Stimulated activated CD8-positive, alpha-beta memory T cell treated with anti-CD3 and anti-CD28 coated beads, Interleukin-12 subunit alpha, Interleukin-12 subunit beta, amount 100 ng/mL, for 4 hours (primary cell): ENCODE measurements around the gene COL21A1.
"Not testable (repeated sequence)": the region's sequence is repeated elsewhere in the genome, so short reads cannot be mapped to it uniquely, and the experiment has no call there.

Source experiments
- DNase-seq: peaks from one replicate; pipeline ENCODE4 v3.0.0-alpha.2; 2020; ENCODE audit warnings: low read depth

Gene COL21A1

DNA sequence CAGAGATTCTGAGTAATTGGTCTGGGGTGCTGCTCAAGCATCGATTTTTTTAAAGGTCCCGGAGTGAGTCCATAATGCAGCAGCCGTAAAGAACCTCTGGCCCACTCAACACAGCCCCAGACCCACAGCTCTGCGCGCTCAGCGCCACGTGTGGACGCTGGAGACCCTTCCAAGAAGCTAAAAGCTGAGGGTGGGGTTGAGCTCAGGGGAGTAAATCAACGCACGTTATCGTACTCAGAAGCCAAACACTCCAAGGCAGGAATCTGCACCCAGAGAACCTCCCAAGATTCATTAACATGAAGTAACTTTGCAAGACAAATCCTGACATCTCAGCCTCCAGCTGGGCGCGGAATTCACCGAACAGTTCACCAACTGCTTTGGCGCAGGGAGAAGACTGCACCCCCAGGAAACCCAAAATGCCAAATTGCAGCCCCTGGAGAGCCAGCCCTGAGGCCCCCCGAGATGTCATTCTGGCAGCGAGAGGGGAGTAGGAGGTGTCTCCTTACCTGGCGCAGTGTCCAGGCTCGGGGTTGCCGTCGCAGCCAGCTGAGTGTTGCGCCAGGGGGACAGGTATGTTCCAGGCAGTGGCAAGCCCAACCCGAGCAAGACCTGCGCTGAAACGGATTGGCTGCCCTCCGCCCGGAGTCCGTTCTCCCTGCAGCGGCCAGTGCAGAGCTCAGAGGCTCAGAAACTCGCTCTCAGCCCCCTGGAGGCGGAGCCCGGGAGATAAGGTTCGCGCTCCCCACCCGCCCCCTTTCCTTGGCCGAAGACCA is at the start of gene COL21A1:
COL21A1 (minus strand) TSS at position 700 of the 773 bp plus-strand sequence. CDS start 64,962 bp downstream, outside the sequence.
- no peak for DNase-seq

DNA sequence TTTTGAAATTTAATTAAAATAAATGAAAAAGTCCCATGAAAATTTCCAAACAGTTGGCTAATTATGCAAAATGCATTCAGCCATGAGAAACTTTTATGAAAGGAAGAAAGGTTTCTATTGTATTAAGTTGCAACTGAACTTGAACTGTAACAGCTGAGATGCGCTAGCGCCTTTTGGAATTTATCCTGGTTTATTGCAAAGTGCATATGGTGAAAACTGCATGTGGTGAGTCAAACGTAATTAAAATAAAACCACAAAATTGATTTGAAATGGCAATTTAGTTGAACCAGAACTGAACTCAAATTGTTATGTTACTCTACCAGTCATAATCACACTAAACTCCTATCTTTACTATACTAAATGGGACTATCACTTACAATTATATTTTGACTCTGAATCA is 46.4 kb upstream of the COL21A1 start:
- no peak for DNase-seq

DNA sequence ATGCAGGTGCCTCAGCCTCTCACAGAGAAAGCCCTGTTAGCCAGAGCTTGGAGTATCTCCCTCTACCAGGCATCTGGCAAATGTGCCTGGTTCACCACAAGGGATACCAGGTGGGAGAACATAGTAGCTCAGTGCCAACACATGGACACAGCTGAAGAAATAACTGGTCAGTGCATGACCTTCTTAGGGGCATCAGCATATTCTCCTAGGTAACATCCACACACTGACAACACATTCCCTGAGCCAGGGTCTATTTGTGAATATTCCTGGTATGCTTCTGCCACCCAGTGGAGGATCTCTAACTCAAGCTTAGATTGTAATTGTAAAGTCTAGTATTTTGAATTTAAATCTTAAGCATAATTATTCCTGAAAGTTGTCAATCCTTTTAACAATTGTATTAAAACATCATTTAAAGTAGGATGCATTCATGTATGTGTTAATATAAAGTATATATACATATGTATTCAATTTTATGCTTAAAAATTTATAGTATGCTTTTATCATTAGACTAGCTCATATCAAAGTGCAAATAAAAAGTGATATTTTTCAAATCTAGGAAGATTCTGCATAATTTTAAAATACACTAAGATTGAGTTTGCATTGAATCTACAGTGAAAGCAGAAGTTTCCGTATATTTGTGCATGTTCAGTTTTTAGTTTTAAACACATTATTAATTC is 45.3 kb upstream of the COL21A1 start:
- DNase-seq = no peak

DNA sequence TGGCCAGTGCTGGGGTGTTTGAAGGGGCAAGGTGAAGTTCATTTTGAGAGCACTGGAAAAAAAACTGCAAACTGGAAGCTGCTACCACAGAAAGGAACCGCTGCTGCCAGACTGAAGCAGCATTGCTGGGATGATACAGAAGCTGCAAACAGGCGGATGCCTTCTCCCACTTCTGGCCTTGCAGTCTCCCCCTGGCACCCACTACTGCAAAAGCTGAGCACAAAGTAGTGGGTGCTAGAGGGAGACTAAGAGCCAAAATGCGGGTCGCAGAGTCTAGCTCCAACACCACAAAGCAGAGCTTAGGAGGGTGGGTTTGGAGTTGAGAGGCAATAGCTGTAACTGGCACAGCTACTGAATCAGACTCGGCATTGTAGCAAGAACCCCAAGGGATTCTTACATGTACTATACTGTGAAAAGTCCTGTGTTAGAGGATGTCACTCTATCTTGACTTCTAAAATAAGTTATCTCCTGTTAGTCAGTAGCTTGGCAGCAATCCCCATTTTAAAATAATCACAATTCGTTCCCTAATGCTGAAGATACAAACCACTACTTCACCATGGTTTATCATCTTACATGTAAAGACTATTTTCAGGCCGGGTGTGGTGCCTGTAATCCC is 44.0 kb upstream of the COL21A1 start:
- DNase-seq = no peak

DNA sequence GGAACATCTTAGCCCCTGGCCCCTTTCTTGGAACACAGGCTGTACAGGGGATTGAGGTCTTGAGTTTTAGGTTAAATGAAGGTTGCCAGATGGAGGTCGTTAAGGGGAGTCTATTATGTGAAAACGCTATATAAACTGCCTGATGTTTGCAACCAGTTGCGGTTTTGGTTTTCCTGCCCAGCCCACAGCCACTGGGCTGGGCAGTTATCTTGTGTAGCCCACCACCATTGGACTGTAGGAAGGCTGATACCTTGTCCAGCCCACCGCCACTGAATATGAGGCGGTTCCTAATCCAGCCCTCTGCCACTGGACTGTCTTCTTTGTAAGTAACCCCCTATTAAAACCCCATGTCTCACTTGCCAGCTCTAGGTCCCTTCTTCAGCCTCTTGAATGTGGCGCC is 42.3 kb upstream of the COL21A1 start:
- DNase-seq = no peak

DNA sequence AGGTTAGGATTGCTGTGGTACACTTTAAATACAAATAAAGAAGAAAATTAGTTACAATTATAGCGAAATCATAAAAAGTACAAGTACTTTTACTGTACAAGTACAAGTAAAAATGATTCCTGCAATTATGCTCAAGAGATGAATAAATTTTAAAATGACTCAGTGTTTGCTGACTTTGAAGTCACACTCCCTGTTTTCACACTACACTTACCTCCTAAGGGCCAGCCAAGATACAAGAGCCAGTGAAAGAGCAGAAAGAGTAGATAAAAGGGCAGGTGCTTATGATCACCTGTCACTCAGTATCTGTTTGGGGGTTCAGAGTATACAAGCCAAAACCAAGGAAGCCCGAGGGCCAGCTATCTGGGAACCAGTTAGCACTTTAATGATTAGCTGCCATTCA is 41.0 kb upstream of the COL21A1 start:
- no peak for DNase-seq

DNA sequence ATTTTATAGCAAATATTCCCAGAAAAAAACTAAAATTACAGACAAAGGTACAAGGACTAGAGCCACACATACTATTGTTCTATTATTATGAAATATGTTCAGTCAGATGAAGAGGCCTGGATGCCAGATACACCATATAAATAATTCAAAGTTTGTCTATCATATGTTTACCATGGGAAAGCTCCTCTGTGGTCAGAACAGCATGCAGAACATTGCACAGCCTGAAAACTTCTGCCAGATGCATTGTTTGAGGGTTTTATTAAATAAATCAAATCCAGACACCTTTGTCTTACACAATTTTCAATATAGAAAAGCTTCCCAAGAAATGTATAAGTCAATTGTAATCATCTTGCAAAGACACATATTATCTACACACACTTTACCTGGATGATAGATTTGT is 35.0 kb upstream of the COL21A1 start:
- DNase-seq = no peak

DNA sequence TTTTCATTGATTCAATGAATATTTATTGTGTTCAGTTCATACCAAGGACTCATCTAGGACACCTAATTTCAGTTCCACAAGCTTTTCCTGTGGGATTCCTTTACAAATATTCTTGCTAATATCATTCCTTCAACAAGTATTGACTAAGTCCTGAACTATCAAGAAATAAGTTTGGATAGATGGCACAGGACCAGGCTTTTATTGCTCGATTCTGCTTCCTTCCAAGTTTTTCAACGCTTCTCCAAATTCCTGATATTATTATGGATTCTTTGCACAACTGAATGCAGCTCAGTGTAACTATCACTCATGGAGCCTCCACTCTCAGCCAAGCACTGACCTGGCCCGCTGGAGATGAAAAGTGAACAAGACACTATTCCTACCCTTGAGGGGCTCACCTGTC is 32.7 kb upstream of the COL21A1 start:
- no peak for DNase-seq

DNA sequence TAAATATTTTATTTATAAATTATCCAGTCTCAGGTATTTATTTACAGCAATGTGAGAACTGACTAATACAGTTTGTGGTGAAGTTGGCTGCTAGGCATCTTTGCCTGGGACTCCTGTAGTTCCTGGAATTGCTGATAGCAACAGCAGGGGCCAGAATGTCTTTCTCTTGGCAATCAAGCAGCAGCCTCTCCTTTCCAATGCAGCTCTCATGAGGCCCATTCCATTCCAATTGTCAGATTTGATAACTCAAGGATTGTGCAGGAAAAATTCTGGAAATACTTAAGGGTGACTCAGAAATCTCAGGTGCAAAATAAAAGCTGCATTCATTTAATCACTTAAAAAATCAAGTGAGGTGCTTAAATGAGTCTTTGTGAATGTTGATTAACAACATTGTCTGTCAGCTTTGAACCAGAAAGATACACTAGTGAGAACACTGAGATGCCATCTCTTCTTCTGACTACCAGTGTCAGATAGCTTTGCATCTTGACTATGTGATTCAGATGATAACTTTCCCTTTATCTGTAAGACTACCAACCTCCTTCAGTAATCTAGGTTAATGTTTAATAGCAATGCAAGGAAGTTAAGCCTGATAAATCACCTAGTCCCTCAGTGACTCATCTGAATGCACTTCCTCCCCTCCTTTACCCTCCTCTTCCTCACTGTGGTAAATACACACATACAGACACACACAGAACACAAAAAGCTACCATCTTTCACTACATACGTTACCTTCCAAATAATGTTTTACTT is 32.1 kb upstream of the COL21A1 start:
- DNase-seq = no peak

DNA sequence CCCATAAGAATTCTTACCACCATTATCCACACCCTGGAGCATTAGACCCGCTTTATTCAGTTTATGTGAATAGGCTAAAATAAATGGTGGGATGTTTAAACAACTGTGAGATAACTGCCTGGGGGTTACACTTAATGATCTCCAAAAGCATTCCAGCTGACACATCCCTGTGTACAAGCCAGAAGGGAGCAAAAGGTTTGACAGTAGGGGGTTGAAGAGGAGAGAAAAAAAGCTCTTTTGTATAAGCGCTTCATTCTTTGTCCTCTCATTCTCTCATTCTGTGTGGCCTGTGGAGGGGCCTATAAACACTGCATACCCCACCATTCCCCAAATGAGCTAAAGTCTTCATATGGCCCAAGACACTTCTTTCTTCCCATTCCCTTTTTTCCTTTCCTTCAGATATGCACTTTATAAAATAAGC is 30.8 kb upstream of the COL21A1 start:
- no peak for DNase-seq

DNA sequence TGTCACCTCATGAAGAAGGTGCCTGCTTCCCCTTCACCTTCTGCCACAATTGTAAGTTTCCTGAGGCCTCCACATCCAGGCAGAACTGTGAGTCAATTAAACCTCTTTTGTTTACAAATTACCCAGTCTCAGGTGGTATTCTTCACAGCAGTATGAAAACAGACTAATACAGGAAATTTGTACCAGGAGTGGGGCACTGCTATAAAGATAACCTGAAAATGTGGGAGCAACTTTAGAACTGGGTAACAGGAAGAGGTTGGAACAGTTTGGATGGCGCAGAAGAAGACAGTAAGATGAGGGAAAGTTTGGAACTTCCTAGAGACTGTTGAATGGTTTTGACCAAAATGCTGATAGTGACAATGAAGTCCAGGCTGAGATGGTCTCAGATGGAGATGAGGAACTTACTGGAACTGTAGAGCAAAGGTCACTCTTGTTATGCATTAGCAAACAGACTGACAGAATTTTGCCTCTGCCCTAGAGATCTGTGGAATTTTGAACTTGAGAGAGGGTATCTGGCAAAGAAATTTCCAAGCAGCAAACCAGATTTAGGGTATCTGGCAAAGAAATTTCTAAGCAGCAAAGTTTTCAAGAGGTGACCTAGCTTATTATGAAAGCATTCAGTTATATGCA is 23.5 kb upstream of the COL21A1 start:
- DNase-seq = no peak

DNA sequence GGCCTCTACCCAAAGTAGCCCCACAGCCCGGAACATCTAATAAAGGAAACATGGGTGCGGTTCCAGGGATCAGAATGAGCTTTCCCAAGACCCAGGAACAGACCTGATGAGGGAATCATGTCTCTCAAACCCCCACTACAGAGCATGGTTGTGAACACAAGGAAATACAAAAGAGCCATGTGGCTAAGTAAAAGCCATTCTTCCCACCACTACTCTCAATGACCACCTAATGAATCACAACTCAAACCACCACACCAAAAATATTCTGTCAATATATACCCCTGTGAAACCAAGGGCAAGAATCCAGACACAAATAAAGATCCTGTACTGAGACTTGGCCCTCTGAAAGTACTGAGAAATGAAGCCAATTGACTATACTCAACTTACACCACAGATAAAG is 20.9 kb upstream of the COL21A1 start:
- no peak for DNase-seq

DNA sequence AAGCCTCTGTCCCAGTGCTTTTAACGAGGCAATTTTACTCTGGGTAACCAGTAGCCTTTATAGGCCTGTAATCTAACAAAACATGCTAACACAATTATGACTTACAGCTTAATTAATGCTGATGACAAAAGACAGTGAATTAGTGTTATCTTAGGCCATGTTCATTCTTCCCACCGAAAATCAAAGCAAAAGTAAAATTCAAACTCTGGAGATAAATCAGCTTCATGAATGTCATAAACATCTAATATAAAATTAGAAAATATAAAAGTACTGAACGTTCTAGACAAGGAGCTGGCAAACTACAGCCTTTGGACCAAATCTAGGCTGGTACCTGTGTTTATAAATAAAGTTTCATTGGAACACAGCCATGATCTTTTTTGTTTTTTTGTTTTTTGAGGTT is 18.6 kb upstream of the COL21A1 start:
- DNase-seq = no peak

DNA sequence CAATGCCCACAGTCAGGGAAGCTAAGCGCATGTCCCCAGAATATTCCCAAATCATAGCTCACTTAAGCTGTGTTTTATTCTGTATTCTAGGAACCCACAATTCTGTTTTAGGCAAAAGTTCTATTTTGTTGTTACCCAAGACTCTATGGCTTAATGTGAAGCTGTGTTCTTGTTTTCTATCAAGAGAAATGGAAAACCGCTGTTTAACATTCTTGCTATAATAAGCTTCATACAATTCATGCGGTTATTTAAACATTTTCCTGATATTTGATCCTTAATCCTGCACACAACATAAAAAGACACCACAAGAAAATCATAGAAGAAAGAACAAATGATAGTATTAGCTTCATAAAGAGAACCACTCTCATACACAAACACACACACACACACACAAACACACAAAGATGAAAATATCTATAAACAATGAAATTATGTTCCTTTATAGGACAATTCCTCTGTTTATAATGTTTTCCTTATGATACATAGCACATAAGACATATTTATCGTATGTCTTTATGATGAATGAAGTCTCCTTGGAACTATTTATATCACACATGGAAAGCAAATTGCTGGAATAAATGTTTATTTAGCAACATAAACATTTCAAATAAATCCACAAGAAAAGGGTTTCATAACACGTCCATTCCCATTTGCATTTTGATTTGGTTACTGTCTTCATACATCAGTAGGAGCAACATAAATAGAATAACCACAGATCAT is 16.4 kb upstream of the COL21A1 start:
- DNase-seq = no peak

DNA sequence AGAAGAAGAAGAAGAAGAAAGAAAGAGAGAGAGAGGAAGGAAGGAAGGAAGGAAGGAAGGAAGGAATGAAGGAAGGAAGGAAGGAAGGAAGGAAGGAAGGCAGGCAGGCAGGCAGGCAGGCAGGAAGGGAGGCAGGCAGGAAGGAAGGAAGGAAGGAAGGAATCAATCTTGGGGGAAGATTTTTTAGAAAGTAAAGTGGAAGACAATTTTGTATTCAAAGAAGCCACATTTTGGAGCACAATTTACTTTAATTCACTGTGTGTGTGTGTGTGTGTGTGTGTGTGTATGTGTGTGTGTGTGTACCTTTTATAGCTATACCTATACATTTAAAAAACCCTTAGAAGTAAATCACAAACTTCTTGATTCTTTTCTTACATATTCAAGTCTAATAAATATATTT is 13.2 kb upstream of the COL21A1 start:
- not testable (repeated sequence) for DNase-seq

DNA sequence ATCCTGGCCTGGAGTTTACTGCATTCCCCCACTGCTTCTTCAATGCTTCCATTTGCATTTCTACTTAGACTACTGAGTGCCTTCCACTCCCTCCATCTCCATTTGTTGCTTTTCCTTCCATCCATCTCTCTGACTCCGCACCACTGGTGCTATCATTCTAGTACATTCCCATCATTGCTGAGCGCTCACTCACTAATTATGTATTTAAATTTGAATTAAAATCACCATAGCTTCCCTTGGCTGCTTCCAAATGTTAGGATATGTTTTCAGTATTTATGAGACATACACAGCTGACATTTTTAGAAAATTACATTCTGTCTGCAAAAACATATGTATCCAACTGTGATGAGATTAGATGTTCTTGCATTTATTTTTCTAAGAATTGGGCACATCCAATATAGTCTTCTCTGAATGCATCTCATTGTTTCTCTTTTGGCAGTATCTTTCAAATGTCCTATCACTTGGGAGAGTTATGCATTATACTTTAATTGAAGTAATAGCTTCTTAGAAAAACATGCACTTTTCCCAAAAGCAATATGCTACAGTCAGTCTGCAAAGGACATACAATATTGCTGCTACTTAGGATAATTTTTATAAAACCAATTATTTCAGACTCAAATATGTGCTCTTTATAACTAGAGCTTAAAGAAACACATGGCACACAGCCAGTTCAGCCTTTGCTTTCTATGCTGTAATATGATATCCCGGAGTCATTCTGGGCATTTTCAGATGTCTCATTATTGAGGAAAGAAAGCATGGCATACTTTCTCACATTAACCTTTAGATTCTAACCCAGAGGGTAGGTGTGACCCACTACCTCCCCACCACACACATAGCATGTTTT is 12.1 kb upstream of the COL21A1 start:
- no peak for DNase-seq

DNA sequence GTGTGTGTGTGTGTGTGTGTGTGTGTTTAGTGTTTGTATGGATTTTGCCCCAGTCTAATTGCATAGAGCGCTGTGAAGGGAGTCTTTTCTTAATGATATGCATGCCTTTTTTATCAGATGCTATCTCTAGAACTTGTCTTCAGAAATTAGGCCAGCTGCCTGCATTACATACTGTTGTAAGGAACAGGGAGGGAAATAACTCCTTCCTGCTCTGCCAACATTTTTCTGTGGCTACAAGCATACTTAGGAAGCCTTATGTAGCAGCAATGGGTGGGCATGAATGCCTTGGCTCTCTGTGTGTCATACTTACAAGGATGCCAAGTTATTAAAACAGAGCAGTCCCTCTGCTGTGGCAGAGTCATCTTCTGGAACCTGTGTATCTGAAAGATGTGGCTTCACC is 8.0 kb upstream of the COL21A1 start:
- DNase-seq = no peak

DNA sequence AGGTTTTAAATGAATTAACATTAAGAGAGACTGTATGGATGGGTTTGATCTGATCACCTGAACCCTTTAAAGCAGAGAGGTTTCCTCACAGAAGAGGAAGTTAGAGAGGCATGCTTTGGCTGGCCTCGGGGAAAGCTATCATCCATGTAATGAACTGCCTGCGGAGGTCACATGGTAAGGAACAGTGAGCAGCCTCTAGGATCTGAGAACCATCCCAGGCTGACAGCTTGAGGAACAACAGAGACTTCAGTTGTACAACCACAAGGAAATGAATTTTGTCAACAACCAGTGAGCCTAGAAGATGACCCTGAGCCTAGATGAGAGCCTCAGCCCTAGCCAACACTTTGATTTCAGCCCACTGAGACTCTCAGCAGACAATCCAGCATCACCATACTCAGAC is 2.9 kb upstream of the COL21A1 start:
- DNase-seq = no peak

DNA sequence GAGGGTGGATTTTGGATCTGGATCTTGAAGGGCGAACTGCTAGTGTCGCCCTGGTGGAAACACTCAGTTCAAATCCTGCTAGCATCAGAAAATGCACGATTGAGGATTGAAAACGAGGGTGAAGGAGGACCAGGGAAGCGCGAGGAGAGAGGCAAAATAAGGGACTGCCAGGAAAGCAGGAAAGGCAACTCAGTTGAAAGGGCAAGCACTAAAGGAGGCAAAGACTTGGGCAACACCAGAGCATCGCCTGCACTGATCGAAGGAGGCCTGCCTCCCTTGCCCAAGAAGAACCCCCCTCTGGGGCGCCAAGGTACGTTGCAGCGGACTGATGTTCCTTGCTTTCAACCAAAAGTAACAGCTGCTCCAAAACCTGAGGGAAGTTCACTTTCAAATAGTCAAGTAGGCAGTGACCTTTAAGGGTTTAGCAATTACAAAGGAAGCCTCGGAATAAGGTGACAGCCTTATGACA is 308 bp upstream of the COL21A1 start:
- DNase-seq = no peak

DNA sequence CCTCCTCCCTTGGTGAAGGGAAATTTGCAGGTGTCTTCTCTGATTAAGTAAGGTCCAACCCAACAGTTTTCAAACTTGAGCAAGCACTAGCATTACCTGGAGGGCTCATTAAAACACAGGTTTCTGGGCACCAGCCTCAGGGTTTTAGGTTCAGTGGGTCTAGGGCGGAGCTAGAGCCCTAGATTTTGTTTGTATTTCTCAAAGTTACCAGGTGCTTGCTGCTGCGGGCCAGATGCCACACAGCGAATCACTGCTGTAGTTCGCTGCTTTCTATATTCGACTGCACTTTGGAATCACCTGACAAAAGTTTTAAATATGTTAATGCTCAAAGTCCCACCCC is 869 bp downstream of the COL21A1 start:
- no peak for DNase-seq
